ENCODE data around the gene HSPA1B.

Gene HSPA1B

DNA sequence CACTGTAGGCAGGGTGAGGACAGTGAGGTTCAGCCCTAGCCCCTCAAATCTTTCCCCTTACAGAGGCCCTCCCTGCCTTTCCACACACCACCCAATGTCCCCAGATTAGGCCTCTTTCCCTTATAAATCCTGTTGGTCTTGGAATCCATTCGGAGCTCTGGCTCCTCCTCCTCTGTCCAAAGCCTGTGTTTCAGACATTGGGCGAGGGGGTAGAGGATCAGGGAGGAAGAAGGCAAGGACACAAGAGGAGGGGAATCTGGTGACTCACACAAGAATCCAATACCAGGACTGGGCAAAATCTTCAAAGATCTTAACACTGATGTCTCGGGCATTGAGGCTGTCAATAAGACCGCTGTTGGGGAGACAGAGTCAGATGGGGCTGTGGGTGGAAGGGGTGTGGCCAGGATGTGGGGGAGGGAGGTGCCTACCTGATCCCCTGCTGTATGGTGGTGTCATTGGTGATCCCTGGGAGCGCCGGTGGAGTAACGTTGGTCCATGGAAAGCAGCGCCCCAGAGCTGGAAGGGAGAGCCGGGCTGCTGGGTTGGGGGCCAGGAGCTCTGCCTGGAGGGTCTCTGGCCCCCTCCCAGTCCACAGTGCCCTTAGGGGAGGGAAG lies 43.6 kb downstream of the HSPA1B start:
- Histone ChIP-seq H3K4me3 (no peak overlapping the region), H3K27ac (no peak overlapping the region)

DNA sequence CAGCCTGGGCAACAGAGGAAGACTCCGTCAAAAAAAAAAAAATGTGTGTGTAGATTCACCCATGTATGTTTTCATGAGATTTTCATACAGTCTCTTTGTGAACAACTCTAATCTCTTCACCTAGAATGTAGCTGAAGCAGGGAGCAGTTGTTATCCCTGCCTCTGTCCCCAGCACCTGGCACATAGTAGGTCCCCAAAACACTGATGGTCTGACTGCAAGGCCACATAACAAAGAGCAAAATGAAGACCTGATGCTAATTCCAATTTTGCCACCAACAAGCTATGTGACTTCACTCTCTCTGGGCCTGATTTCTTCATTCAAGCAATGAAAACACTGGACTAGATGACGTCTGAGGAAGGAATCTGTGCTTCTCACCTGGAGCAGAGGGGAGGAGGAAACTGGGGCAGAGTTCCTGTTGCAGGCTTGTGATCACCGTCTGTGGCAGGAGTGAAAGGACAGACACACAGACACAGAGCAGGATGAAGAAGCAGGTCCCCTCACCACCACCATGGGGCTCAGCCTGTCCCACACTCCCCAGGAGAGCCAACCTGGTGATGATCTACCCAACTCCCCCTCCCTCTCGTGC lies 46.6 kb downstream of the HSPA1B start:
- Histone ChIP-seq H3K27ac (no peak overlapping the region), H3K4me3 (no peak overlapping the region)

DNA sequence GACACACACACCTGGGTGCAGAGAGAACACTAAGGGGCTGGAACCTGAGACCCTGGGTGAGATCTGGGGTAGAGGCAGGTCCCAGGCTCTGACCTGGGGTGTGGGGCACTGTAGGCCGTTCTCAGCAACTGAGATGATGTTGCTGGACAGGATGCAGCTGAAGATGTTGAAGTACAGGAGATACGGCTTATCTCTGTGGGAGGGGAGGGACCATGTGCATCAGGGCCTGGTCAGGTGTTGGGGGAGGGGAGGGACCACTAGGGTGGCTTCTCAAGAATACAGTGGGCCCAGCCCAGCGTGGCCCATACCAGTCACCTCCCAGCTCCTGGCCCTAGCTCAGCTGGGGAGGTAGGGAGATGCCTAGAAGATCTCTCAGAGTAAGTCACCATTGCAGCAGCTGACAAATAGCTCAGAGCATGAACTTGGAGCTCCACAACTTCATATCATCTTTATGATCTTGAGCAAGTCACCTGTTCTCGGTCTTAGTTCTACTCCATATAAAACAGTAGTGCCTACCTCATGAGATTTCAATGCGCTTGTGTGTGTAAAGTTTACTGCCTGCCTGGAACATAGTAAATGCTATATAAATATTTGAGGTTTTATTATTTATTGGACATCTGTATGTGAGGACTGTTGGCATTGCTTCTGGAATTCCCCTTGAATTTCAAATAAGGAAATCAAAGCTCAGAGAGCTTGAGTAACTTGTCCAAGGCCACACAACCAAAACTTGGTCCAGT lies 47.5 kb downstream of the HSPA1B start:
- Histone ChIP-seq H3K27ac (no peak overlapping the region), H3K4me3 (no peak overlapping the region)

DNA sequence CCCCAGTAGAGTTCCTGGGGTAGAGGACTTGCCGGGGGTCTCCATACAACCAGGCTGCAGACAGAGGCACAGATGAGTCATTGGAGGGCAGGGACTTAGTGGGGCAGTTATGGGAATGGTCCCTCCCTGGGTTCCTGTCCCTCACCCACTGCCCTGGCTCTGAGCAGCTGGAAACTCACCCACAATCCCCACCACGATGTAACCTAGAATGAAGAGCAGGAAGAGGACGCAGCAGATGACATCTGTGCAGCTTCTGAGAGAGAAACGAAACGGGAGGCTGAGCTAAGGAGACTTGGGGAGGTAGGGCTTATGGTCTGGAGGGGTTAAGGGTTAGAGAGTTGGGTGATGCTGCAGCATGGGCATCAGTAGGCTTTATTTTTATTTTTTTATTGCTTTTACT lies 48.3 kb downstream of the HSPA1B start:
- H3K4me3 ChIP-seq: no peak overlapping the region

DNA sequence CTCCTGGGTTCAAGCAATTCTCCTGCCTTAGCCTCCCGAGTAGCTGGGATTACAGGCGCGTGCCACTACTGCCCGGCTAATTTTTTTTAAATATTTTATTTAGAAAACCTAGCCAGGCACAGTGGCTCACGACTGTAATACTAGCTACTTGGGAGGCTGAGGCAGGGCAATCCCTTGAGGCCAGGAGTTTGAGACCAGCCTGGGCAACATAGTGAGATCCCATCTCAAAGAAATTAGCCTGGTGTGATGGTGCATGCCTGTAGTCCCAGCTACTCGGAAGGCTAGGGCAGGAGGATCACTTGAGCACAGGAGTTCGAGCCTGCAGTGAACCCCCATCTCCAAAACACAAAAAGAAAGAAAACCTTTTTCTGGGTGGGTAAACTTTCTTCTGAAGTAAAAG lies 48.8 kb downstream of the HSPA1B start:
- H3K4me3 ChIP-seq: no peak overlapping the region
- H3K27ac ChIP-seq: no peak overlapping the region

More for the DNA sequence above, 48.3 kb downstream of the HSPA1B start:
- no peak overlapping the region for H3K27ac ChIP-seq

DNA sequence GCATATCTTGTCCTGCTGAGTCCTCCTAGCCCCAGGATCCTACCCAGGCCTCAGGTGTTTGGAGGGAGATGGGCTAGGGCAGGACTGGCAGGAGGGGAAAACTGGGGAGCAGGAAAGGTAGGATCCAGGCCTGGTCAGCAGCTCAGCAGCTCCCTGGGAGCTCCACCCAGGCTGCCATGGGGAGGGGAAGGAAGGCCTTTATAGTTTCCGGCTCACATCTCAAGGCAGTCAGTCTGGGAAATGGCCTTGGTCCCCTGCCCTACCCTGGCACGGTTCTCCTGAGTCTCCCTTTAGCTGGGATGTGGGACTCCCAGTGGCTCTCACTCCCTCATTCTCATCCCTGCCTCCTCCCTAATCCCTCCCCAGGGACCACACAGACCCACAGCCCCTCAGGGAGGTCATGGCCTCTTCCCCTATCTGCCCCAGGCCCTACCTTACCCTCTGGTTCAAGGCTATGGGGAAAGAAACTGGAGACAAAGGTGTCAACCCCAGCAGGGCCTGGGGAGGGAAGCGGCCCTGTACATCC lies 49.6 kb downstream of the HSPA1B start:
- H3K4me3 ChIP-seq: no peak overlapping the region
- H3K27ac ChIP-seq: peak overlapping the region in 1 of 21 experiments; percentile 24

DNA sequence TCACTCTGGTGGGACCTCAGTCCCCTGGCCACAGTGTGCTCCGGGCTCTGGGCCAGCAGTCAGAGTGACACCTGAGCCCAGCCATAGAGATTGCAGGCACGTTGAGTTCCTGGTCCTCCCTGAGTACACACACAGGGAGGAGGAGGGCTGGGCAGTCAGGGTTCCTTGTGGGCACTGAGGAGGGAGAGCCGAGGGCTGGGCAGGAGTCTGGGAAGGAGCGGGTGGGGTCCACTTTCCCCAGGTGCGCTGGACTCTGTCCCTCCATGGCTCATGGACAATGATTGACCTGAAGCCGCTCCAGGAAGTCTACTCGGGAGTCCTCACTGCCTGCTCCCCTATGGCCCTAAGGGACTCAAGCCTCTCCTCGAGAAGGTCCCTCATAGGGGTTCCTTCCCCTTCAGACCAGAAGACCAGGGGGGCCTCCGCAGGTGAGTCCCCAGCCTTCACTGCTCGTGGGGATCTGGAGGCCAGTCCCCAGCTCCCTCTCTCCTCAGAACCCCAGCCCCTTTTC lies 50.2 kb downstream of the HSPA1B start:
- H3K27ac ChIP-seq: peak overlapping the region in 1 of 21 experiments; percentile 24
- H3K4me3 ChIP-seq: no peak overlapping the region

DNA sequence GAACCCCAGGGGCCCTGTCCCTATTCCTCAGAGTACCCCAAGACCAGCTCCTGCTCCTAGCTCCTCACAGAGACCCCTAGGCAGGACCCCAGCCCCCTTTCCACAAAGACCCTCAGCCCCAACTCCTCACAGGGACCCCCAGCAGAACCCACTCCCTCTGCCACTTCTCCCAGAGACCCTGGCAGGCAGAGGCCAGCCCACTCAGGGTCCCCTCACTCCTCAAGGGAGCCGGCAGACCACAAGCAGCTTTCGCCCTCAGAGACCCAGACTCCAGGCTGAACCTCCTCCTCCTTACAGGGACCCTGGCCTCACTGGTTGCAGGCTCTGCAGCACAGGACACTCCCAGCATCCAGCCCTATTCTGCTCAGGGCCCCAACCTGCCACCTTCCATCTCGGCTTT lies 50.7 kb downstream of the HSPA1B start:
- Histone ChIP-seq H3K27ac (no peak overlapping the region), H3K4me3 (no peak overlapping the region)

DNA sequence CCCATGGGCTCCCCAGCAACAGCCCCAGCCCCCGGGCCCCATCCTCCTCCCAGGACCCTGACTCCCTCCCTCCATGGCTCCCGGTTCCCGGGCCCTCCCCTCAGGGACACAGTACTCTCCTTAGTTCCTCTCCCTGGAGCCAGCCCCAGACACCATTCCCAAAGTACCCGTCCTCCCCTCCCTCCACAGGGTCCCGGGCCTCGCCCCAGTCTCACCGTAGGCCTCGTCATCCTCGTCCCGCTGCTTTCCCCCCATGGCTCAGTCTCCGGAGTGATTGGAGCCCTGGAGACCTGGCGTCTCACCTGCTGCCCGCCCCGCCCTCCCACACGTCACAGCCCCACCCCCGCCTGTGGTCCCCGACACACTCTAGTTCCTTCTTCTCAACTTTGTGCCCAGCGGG lies 51.2 kb downstream of the HSPA1B start, which contains the start of gene SLC44A4:
TSS of gene SLC44A4 (minus strand) at position 272 of the 400 bp plus-strand sequence. CDS start at position 255, 17 bp downstream.
- H3K4me3 ChIP-seq: no peak within 1 kb of the TSS
- peak within 1 kb of the TSS in 2 of 21 experiments; percentile 15 to 24 for H3K27ac ChIP-seq

DNA sequence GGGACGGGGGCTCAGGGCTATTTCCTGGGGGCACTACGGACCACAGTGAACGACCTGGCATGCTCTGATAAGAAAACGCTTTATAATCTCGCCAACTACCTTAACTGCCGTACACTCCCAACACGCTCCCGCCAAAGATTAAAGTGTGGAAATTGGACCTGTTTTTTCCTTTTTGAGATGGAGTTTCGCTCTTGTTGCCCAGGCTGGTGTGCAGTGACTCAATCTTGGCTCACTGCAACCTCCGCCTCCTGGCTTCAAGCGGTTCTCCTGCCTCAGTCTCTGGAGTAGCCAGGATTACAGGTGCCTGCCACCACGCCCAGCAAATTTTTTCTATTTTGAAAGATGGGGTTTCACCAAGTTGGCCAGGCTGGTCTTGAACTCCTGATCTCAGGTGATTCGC lies 51.6 kb downstream of the HSPA1B start:
- no peak overlapping the region for H3K4me3 ChIP-seq

More for the DNA sequence above, 51.6 kb downstream of the HSPA1B start:
- H3K27ac ChIP-seq: peak overlapping the region in 1 of 21 experiments; percentile 17
